22Rv1 (cell line): Measurements from ENCODE around the gene ASXL1.

ENCODE experiments used
- ZFX ChIP-seq: fragments of 450-650 bp; IDR thresholded peaks from 2 replicates; pipeline ENCODE4 v1.6.1; 2017; ENCODE audit warnings: antibody characterized with exemption, borderline replicate concordance
- TF ChIP-seq, protein P1 (sequence below): fragments of 450-650 bp; IDR thresholded peaks from 2 replicates; pipeline ENCODE4 v1.5.1; 2017; ENCODE audit warnings: mild to moderate bottlenecking

DNA sequence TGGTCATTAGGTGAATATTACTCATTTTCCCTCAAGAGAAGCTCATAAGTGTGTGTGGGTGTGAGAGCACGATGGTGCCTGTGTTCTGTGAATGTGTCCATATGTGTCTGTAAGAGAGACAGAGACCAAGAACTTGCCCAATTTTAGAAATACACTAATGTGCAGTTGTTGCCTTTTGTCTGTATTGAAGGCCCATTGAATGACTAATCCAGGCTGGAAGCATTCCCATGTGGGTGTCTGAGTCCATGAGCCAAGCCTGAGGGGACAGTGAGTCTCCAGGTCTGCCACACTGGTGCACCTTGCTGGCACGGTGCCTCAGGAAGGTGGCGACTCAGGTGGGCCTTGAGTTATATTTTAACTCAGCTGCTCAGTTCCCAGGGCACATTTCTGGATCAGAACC, 25.5 kb upstream of the ASXL1 start:
- TF ChIP-seq, protein P1, sequence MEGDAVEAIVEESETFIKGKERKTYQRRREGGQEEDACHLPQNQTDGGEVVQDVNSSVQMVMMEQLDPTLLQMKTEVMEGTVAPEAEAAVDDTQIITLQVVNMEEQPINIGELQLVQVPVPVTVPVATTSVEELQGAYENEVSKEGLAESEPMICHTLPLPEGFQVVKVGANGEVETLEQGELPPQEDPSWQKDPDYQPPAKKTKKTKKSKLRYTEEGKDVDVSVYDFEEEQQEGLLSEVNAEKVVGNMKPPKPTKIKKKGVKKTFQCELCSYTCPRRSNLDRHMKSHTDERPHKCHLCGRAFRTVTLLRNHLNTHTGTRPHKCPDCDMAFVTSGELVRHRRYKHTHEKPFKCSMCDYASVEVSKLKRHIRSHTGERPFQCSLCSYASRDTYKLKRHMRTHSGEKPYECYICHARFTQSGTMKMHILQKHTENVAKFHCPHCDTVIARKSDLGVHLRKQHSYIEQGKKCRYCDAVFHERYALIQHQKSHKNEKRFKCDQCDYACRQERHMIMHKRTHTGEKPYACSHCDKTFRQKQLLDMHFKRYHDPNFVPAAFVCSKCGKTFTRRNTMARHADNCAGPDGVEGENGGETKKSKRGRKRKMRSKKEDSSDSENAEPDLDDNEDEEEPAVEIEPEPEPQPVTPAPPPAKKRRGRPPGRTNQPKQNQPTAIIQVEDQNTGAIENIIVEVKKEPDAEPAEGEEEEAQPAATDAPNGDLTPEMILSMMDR, result no peak
- TF ChIP-seq ZFX, result no peak
